Right lobe of liver (tissue), 4 donors: ENCODE results near the gene SDS.

Experiments
- CTCF ChIP-seq, 4 donors: fragments of 200-600 bp in 3 of 4; fragments of 450-650 bp in 1 of 4; IDR thresholded peaks; one replicate each; pipeline versions ENCODE4 v1.5.1 to v1.8.0; 2016 to 2022; ENCODE audit warnings: antibody characterized with exemption in 4 of 4, mild to moderate bottlenecking in 2 of 4
- POLR2A ChIP-seq: fragments of 450-650 bp; IDR thresholded peaks from one replicate; pipeline ENCODE4 v1.6.1; 2017; ENCODE audit warnings: antibody characterized with exemption, mild to moderate bottlenecking
- donor health status: DM: no; HTN: no; CAD: no.
- donor health status: DM: no; HTN: no; CAD: no.
- donor health status: DM: no; HTN: yes; CAD: no.

- TF ChIP-seq CTCF (IDR thresholded peaks at IDR 0.05) (no peak), POLR2A (no peak)
Observed at GRCh38 chr12:113387631-113388030, 16.1 kb downstream of the SDS start.
